ENCODE results near the gene TENT4A. TPM values are rescaled to one million over a fixed set of nuclear protein-coding genes. Genes with fewer than 3 reads are reported as not detected.

TENT4A gene
- total and polyA plus RNA-seq, 4 donors, result 14.1 to 29.8 (median 22.8) TPM

DNA sequence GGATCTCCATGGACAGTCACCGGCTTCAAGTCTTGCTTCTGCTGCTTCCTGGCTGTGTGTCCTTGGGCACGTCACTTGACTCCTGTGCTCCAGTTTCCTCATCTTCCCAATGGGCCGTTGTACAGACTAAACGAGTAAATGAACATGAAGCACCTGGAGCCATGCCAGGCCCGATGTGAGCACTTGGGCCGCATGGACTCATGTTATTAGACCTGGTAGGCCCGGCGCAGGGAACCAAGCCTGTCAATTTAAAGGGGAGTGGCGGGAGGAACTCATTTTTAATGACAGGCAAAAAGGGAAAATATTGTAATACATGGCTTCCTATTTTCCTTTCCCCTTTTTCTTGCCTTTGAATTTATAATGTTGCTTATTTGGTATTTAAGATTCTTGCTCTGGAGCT is 47.5 kb downstream of the TENT4A start:
- no peak for DNase-seq (ENCODE audit: low read depth in 4 of 6, low spot score in 6 of 6)
- peaks cover 33% of the 10 kb centered on the region for H3K36me3 ChIP-seq (ENCODE audit: control insufficient read depth, insufficient read depth, low read length)
- H3K4me1 ChIP-seq (ENCODE audit: control insufficient read depth, insufficient read depth, low read length), result peaks cover 4% of the 10 kb centered on the region
- WGBS (ENCODE audit: insufficient coverage), result 84% methylated on average over 8 of the region's 9 CpGs
- H3K9me3 ChIP-seq (ENCODE audit: control insufficient read depth, insufficient read depth, low read length), result no peaks in the 10 kb centered on the region
- H3K27ac ChIP-seq (ENCODE audit: low read depth, low read length), result no peak overlapping the region
- no peaks in the 10 kb centered on the region for H3K27me3 ChIP-seq (ENCODE audit: control insufficient read depth, insufficient read depth, low read length)
- H3K4me3 ChIP-seq (ENCODE audit: low read depth, low read length), result no peak overlapping the region

DNA sequence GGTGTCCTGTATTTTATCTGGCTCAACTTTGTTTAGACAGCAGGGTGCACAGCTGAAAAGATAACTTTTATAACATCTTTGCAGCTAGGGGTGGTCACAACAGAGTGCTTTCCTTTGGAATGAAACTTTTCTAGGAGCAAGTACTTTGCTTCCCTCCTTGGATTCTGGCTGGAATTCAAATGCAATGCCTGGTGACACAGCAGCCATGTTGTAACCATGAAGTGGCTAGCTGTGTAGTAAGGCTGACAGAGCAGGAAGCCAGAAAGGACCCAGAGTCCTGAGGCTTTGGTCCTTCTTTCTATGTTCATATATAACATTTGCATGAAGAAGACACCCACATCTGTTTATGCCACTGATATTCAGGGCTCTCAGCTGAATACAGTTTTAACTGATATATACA is 48.1 kb downstream of the TENT4A start:
- H3K36me3 ChIP-seq (ENCODE audit: control insufficient read depth, insufficient read depth, low read length), result peaks cover 26% of the 10 kb centered on the region
- DNase-seq (ENCODE audit: low read depth in 4 of 6, low spot score in 6 of 6), result no peak
- no peaks in the 10 kb centered on the region for H3K9me3 ChIP-seq (ENCODE audit: control insufficient read depth, insufficient read depth, low read length)
- no peaks in the 10 kb centered on the region for H3K27me3 ChIP-seq (ENCODE audit: control insufficient read depth, insufficient read depth, low read length)
- H3K27ac ChIP-seq (ENCODE audit: low read depth, low read length), result no peak overlapping the region
- peaks cover 11% of the 10 kb centered on the region for H3K4me1 ChIP-seq (ENCODE audit: control insufficient read depth, insufficient read depth, low read length)
- H3K4me3 ChIP-seq (ENCODE audit: low read depth, low read length), result no peak overlapping the region

DNA sequence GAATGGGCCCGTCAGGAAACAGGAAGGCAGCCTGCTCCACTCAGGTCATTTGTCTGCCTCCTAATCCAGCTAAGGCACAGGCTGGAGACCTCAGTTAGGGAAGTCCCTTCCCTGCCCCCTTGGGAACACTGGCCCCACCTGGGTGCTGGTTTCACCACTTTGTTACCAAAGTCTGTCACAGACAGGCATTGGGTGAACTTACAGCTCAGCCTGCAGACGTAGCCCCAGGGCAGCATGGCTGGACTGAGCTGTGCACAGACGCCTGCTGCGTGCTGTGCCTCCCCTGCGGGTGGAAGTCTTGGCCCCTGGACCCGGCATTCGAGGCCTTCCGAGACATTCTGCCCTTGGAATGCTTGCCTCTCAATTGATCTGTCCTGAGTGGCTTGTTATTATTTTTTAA is 48.9 kb downstream of the TENT4A start:
- WGBS (ENCODE audit: insufficient coverage), result 94% methylated on average over 8 of the region's 8 CpGs
- Histone ChIP-seq H3K27me3 (ENCODE audit: control insufficient read depth, insufficient read depth, low read length) (no peaks in the 10 kb centered on the region), H3K4me3 (ENCODE audit: low read depth, low read length) (no peak overlapping the region), H3K9me3 (ENCODE audit: control insufficient read depth, insufficient read depth, low read length) (no peaks in the 10 kb centered on the region), H3K36me3 (ENCODE audit: control insufficient read depth, insufficient read depth, low read length) (peaks cover 23% of the 10 kb centered on the region), H3K4me1 (ENCODE audit: control insufficient read depth, insufficient read depth, low read length) (peaks cover 17% of the 10 kb centered on the region), H3K27ac (ENCODE audit: low read depth, low read length) (no peak overlapping the region)
- no peak for DNase-seq (ENCODE audit: low read depth in 4 of 6, low spot score in 6 of 6)

- Histone ChIP-seq H3K27me3 (ENCODE audit: control insufficient read depth, insufficient read depth, low read length) (no peaks in the 10 kb centered on the region), H3K4me3 (ENCODE audit: low read depth, low read length) (no peak overlapping the region), H3K9me3 (ENCODE audit: control insufficient read depth, insufficient read depth, low read length) (no peaks in the 10 kb centered on the region), H3K27ac (ENCODE audit: low read depth, low read length) (no peak overlapping the region), H3K4me1 (ENCODE audit: control insufficient read depth, insufficient read depth, low read length) (peaks cover 17% of the 10 kb centered on the region), H3K36me3 (ENCODE audit: control insufficient read depth, insufficient read depth, low read length) (peaks cover 21% of the 10 kb centered on the region)
- DNase-seq (ENCODE audit: low read depth in 4 of 6, low spot score in 6 of 6), result no peak
- 96% methylated on average over 7 of the region's 8 CpGs for WGBS (ENCODE audit: insufficient coverage)
These were observed 49.5 kb downstream of the TENT4A start for GRCh38 chr5:6762697-6763096.

GRCh38 chr5:6763191-6763590 is 50.0 kb downstream of the TENT4A start:
- WGBS (ENCODE audit: insufficient coverage), result 84% methylated on average over 10 of the region's 12 CpGs
- Histone ChIP-seq H3K27me3 (ENCODE audit: control insufficient read depth, insufficient read depth, low read length) (no peaks in the 10 kb centered on the region), H3K4me1 (ENCODE audit: control insufficient read depth, insufficient read depth, low read length) (peaks cover 17% of the 10 kb centered on the region), H3K27ac (ENCODE audit: low read depth, low read length) (no peak overlapping the region), H3K9me3 (ENCODE audit: control insufficient read depth, insufficient read depth, low read length) (no peaks in the 10 kb centered on the region), H3K36me3 (ENCODE audit: control insufficient read depth, insufficient read depth, low read length) (peaks cover 16% of the 10 kb centered on the region), H3K4me3 (ENCODE audit: low read depth, low read length) (no peak overlapping the region)
- no peak for DNase-seq (ENCODE audit: low read depth in 4 of 6, low spot score in 6 of 6)

DNA sequence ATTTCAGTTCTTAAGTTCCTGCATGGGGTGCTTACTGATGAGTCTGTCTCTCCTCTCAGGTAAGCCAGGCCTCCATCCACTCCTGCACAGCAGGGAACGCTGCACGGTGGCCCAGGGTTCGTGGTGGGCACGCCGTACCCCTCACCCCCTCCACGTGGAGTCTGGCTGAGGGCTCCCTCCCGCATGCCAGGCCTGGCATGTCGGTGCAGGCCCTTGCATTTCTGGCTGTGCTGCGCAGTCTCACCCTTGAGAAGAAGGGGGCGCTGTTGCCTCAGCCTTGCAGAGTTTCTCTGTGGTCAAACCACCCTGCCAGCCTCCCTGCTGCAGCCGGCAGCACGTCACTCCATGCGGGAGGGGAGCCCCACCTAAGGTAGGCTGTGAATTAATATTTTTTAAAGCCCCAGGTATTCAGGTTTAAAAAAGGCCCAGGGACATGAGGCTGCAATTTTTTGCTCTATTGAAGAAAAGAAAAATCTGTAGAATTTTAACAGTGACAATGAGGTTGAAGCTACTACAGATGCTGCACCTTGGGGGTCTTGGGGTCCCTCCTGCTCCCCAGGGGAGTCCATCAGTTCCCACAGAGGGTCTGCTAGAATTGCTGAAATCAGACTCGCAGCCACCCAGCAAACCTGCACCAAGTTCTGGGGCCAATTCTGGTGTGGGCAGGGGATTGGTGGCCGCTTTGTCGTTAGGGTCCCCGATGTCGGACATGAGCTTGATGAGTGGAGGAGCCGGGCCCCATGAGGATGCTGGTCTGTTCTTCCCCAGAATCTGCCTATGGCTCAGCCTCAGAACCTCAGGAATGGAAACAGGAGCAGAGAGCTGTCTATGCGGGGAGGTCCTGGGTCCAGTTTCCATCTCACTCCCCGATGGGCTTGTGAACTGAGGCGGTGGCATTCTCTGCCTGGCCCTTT is 52.6 kb downstream of the TENT4A start:
- Histone ChIP-seq H3K4me1 (ENCODE audit: control insufficient read depth, insufficient read depth, low read length) (peaks cover 17% of the 10 kb centered on the region), H3K36me3 (ENCODE audit: control insufficient read depth, insufficient read depth, low read length) (peaks cover 8% of the 10 kb centered on the region), H3K27ac (ENCODE audit: low read depth, low read length) (no peak overlapping the region), H3K4me3 (ENCODE audit: low read depth, low read length) (no peak overlapping the region), H3K9me3 (ENCODE audit: control insufficient read depth, insufficient read depth, low read length) (no peaks in the 10 kb centered on the region), H3K27me3 (ENCODE audit: control insufficient read depth, insufficient read depth, low read length) (no peaks in the 10 kb centered on the region)
- WGBS (ENCODE audit: insufficient coverage), result 48% methylated on average over 18 of the region's 22 CpGs
- peak in 5 of 6 donors; percentile 54 to 93 (median 66) for DNase-seq (ENCODE audit: low read depth in 4 of 6, low spot score in 6 of 6)

- peak in 3 of 6 donors; percentile 15 to 65 (median 57) for DNase-seq (ENCODE audit: low read depth in 4 of 6, low spot score in 6 of 6)
- Histone ChIP-seq H3K27me3 (ENCODE audit: control insufficient read depth, insufficient read depth, low read length) (no peaks in the 10 kb centered on the region), H3K4me1 (ENCODE audit: control insufficient read depth, insufficient read depth, low read length) (peaks cover 17% of the 10 kb centered on the region), H3K9me3 (ENCODE audit: control insufficient read depth, insufficient read depth, low read length) (no peaks in the 10 kb centered on the region), H3K36me3 (ENCODE audit: control insufficient read depth, insufficient read depth, low read length) (peaks cover 8% of the 10 kb centered on the region), H3K4me3 (ENCODE audit: low read depth, low read length) (no peak overlapping the region), H3K27ac (ENCODE audit: low read depth, low read length) (no peak overlapping the region)
- 54% methylated on average over 10 of the region's 12 CpGs for WGBS (ENCODE audit: insufficient coverage)
These were observed 53.4 kb downstream of the TENT4A start for GRCh38 chr5:6766604-6767093.

DNA sequence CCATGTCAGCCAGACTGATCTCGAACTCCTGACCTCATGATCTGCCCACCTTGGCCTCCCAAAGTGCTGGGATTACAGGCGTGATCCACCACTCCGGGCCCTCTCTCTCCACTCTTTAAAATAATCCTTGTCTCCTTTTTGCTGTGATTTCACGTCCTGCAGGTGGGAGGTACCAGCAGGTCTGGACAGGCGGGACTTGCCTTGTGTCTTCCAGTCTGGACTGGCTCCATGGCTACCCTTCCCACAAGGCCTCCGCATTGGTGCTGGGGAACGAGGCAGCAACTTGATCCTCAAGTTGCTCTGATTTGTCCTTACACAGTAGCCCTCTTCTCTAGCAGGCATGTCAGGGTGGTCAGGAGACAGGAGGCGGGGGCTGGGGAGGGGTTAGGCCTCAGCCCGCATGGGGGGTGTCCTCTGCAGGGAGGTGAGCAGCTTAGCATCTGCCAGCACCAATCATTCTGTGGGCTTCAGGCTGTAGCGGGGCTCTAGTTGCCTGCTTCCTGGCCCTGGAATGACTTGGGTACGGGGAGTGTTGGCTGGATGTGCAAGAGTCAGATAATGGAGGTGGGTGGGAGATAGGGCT is 54.3 kb downstream of the TENT4A start:
- Histone ChIP-seq H3K36me3 (ENCODE audit: control insufficient read depth, insufficient read depth, low read length) (peaks cover 8% of the 10 kb centered on the region), H3K9me3 (ENCODE audit: control insufficient read depth, insufficient read depth, low read length) (no peaks in the 10 kb centered on the region), H3K27ac (ENCODE audit: low read depth, low read length) (no peak overlapping the region), H3K4me3 (ENCODE audit: low read depth, low read length) (no peak overlapping the region), H3K27me3 (ENCODE audit: control insufficient read depth, insufficient read depth, low read length) (no peaks in the 10 kb centered on the region), H3K4me1 (ENCODE audit: control insufficient read depth, insufficient read depth, low read length) (peaks cover 19% of the 10 kb centered on the region)
- no peak for DNase-seq (ENCODE audit: low read depth in 4 of 6, low spot score in 6 of 6)
- 91% methylated on average over 9 of the region's 11 CpGs for WGBS (ENCODE audit: insufficient coverage)

DNA sequence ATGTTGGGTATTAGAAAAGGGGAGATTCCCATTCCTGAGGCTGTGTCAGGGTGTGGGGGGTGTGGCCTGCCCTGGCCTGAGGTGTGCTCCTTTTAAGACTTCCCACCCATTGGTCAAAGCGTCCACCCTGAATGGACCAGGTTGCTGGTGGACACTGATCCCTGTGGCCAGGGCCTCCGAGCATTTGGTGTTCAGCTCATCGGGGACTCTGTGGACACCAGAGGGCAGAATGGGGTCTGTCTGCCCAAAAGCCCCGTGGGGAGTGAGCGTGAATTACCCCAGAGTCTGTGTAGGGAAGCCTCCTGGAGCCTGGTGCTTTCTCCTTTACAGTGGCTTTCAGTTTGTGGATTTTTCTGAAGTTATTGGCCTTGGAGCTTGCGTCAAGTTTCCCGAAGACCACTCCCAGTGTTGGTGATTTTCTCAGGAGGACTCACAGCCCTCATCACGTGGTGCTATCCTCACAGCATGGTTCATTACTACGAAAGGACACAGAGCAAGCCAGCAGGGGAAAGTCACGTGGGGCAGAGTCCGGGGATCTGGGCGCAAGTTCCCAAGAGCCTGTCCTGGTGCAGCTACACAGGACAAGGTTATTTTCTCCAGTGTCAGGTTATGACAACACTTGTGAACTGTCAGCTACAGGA is 55.5 kb downstream of the TENT4A start:
- no peaks in the 10 kb centered on the region for H3K9me3 ChIP-seq (ENCODE audit: control insufficient read depth, insufficient read depth, low read length)
- no peaks in the 10 kb centered on the region for H3K27me3 ChIP-seq (ENCODE audit: control insufficient read depth, insufficient read depth, low read length)
- H3K36me3 ChIP-seq (ENCODE audit: control insufficient read depth, insufficient read depth, low read length), result peaks cover 5% of the 10 kb centered on the region
- no peak overlapping the region for H3K27ac ChIP-seq (ENCODE audit: low read depth, low read length)
- no peak overlapping the region for H3K4me3 ChIP-seq (ENCODE audit: low read depth, low read length)
- H3K4me1 ChIP-seq (ENCODE audit: control insufficient read depth, insufficient read depth, low read length), result peaks cover 29% of the 10 kb centered on the region
- WGBS (ENCODE audit: insufficient coverage), result 81% methylated on average over 12 of the region's 12 CpGs
- DNase-seq (ENCODE audit: low read depth in 4 of 6, low spot score in 6 of 6), result no peak
